Colonic mucosa (tissue), 4 donors: ENCODE data around the gene THRB. TPM values are rescaled to one million over a fixed set of nuclear protein-coding genes. Genes with fewer than 3 reads are reported as not detected.

Experiments
- DNase-seq: peaks from one replicate; pipeline ENCODE4 v3.0.0-alpha.2; 2020
- H3K27ac ChIP-seq: fragments of 200-600 bp; one replicate; pipeline ENCODE4 v1.8.0; 2021
- H3K27me3 ChIP-seq: fragments of 200-600 bp; one replicate; pipeline ENCODE4 v1.8.0; 2021
- H3K36me3 ChIP-seq: fragments of 200-600 bp; one replicate; pipeline ENCODE4 v1.8.0; 2021
- H3K4me1 ChIP-seq: fragments of 200-600 bp; one replicate; pipeline ENCODE4 v1.8.0; 2021; ENCODE audit warnings: mild to moderate bottlenecking
- H3K4me3 ChIP-seq: fragments of 200-600 bp; one replicate; pipeline ENCODE4 v1.8.0; 2021
- H3K9ac ChIP-seq, 2 donors: one replicate each; pipeline ENCODE4 v1.7.0; 2013; ENCODE audit warnings: control low read depth in 2 of 2, low read depth in 2 of 2, low read length in 2 of 2
- H3K9me3 ChIP-seq: fragments of 200-600 bp; one replicate; pipeline ENCODE4 v1.8.0; 2021
- CTCF ChIP-seq: fragments of 200-600 bp; IDR thresholded peaks from one replicate; pipeline ENCODE4 v1.8.0; 2022; ENCODE audit warnings: antibody characterized with exemption, mild to moderate bottlenecking
- intact Hi-C: fragments of 100-400 bp; cut with DNase I; formaldehyde crosslinking; loops from one replicate; pipeline ENCODE4 v1.14.1; 2022
- total RNA-seq, 2 donors: library from RNA; stranded (reverse); fragmentation: NEBNext Ultra II Directional in 1 of 2; extraction: Animal tissue kit (Norgen Biotek cat#: 25700) in 1 of 2; gene quantifications; one replicate each; pipeline ENCODE4 v1.2.1, GENCODE V29; 2021
- donor health status: healthy.
- donor health status: DM: no; HTN: no; CAD: no.
- donor health status: DM: no; HTN: no; CAD: no.

THRB gene
- total RNA-seq, 2 donors from 2014 or later: 23.3 to 27.6 TPM

- Histone ChIP-seq H3K36me3 (no peaks in the 10 kb centered on the region), H3K27me3 (no peaks in the 10 kb centered on the region), H3K9ac (no peak overlapping the region), H3K27ac (no peak overlapping the region), H3K4me3 (no peak overlapping the region), H3K9me3 (no peaks in the 10 kb centered on the region), H3K4me1 (no peaks in the 10 kb centered on the region)
- no peak for TF ChIP-seq CTCF
- intact Hi-C loops: no loop called here
- no peak for DNase-seq
Observed at GRCh38 chr3:24352893-24353553, 141.6 kb downstream of the THRB start.

- H3K27ac ChIP-seq: no peak overlapping the region
- DNase-seq: peak; percentile 40
- TF ChIP-seq CTCF: no peak
Observed at GRCh38 chr3:24351779-24352469, 142.7 kb downstream of the THRB start.

GRCh38 chr3:24349367-24350019, 145.2 kb downstream of the THRB start:
- Histone ChIP-seq H3K9ac (no peak overlapping the region), H3K4me3 (no peak overlapping the region), H3K27ac (no peak overlapping the region), H3K9me3 (no peaks in the 10 kb centered on the region), H3K4me1 (no peaks in the 10 kb centered on the region), H3K36me3 (no peaks in the 10 kb centered on the region), H3K27me3 (no peaks in the 10 kb centered on the region)
- no peak for TF ChIP-seq CTCF
- no peak for DNase-seq
- intact Hi-C loops: no loop called here

More at GRCh38 chr3:24351779-24352469, 142.7 kb downstream of the THRB start:
- H3K4me3 ChIP-seq: no peak overlapping the region
- intact Hi-C loops: no loop called here
- no peak overlapping the region for H3K9ac ChIP-seq
- no peaks in the 10 kb centered on the region for H3K36me3 ChIP-seq
- H3K9me3 ChIP-seq: no peaks in the 10 kb centered on the region
- H3K4me1 ChIP-seq: no peaks in the 10 kb centered on the region
- no peaks in the 10 kb centered on the region for H3K27me3 ChIP-seq

- Histone ChIP-seq H3K9ac (no peak overlapping the region), H3K27me3 (no peaks in the 10 kb centered on the region), H3K27ac (no peak overlapping the region), H3K36me3 (no peaks in the 10 kb centered on the region), H3K4me1 (no peaks in the 10 kb centered on the region), H3K4me3 (no peak overlapping the region), H3K9me3 (no peaks in the 10 kb centered on the region)
- no peak for DNase-seq
- intact Hi-C loops: no loop called here
- no peak for TF ChIP-seq CTCF
Observed at GRCh38 chr3:24348348-24348747, 146.3 kb downstream of the THRB start.

GRCh38 chr3:24344784-24345439, 149.7 kb downstream of the THRB start:
- no peak for DNase-seq
- Histone ChIP-seq H3K27me3 (no peaks in the 10 kb centered on the region), H3K9ac (no peak overlapping the region), H3K27ac (no peak overlapping the region), H3K9me3 (no peaks in the 10 kb centered on the region), H3K4me3 (no peak overlapping the region), H3K4me1 (no peaks in the 10 kb centered on the region), H3K36me3 (no peaks in the 10 kb centered on the region)
- TF ChIP-seq CTCF: no peak
- intact Hi-C loops: no loop called here
